ENCODE results near the gene GADD45GIP1.

The GADD45GIP1 gene

DNA sequence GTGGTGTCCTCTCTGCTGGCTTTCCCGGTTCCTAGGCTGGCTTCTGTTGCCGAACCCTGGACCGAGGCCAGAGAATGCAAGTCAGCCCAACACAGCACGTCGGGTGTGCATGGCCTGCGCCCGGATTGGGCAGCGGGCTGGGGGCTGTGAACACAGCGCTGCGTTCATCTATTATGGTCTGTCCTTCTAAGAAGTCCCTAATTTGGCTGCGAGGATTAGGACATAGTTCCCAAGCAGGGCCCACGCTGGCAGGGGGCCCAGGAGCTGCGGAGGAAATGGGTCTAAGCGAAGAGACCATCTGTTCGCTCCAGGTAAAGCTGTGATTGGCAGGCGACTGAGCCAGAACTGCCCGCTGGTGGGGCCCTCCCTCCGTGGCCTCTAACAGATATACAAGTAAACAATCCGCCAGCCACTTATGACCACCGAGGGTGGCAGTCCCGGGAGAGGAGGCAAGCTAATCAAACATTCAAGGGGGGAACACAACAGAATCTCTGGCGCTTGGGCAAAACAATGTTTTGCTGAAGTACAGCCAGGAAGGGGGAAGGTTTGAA lies 43.9 kb downstream of the GADD45GIP1 start:
- no peaks in the 10 kb centered on the region for H3K79me2 ChIP-seq (ENCODE audit: insufficient read depth, low read length)
- no peak overlapping the region for H2AFZ ChIP-seq (ENCODE audit: low read length)
- H3K9me3 ChIP-seq (ENCODE audit: low read length) = no peaks in the 10 kb centered on the region
- no peak overlapping the region for H3K9ac ChIP-seq (ENCODE audit: low read length)
- H3K9me2 ChIP-seq (ENCODE audit: low read depth, low read length) = no peaks in the 10 kb centered on the region
- no peaks in the 10 kb centered on the region for H3K36me3 ChIP-seq (ENCODE audit: insufficient read depth, low read length)
- peaks cover 18% of the 10 kb centered on the region for H3K4me1 ChIP-seq (ENCODE audit: insufficient read depth, low read length, severe bottlenecking)
- no peaks in the 10 kb centered on the region for H4K20me1 ChIP-seq (ENCODE audit: insufficient read depth, low read length)
- H3K4me2 ChIP-seq (ENCODE audit: low read length) = no peak overlapping the region
- H3F3A ChIP-seq (ENCODE audit: insufficient read depth, low read length) = no peaks in the 10 kb centered on the region
- TF ChIP-seq EZH2 (IDR thresholded peaks at IDR 0.05; ENCODE audit: borderline replicate concordance, low read length) = no peak
- TF ChIP-seq, protein P1, sequence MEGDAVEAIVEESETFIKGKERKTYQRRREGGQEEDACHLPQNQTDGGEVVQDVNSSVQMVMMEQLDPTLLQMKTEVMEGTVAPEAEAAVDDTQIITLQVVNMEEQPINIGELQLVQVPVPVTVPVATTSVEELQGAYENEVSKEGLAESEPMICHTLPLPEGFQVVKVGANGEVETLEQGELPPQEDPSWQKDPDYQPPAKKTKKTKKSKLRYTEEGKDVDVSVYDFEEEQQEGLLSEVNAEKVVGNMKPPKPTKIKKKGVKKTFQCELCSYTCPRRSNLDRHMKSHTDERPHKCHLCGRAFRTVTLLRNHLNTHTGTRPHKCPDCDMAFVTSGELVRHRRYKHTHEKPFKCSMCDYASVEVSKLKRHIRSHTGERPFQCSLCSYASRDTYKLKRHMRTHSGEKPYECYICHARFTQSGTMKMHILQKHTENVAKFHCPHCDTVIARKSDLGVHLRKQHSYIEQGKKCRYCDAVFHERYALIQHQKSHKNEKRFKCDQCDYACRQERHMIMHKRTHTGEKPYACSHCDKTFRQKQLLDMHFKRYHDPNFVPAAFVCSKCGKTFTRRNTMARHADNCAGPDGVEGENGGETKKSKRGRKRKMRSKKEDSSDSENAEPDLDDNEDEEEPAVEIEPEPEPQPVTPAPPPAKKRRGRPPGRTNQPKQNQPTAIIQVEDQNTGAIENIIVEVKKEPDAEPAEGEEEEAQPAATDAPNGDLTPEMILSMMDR (IDR thresholded peaks at IDR 0.05; ENCODE audit: low read length) = no peak
- H3K27me3 ChIP-seq (ENCODE audit: insufficient read depth, low read length) = no peaks in the 10 kb centered on the region
- no peak overlapping the region for H3K4me3 ChIP-seq (ENCODE audit: low read depth, low read length, poor library complexity, severe bottlenecking)
- no peak overlapping the region for H3K27ac ChIP-seq (ENCODE audit: low read depth, low read length, poor library complexity, severe bottlenecking)

DNA sequence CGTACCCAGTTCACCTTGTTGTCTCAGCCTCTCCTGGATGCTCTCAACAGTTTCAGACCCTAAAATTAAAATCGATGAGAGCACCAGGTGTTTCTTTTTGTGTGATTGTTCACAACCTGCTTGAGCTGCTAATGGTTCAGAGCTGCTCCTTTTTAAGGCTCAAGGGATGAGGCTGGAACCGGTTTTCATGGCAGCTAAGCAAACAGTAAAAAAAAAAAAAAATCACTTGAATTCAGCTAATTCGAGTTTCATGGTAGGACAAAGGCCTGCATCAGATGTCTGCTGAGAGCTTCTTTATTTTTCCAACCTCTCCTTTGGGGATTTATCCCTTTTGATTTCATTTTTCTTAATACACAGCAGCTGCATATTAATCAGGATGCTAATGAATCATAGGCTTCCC lies 44.5 kb downstream of the GADD45GIP1 start:
- no peaks in the 10 kb centered on the region for H3K79me2 ChIP-seq (ENCODE audit: insufficient read depth, low read length)
- no peaks in the 10 kb centered on the region for H4K20me1 ChIP-seq (ENCODE audit: insufficient read depth, low read length)
- H2AFZ ChIP-seq (ENCODE audit: low read length) = no peak overlapping the region
- no peaks in the 10 kb centered on the region for H3K9me2 ChIP-seq (ENCODE audit: low read depth, low read length)
- no peaks in the 10 kb centered on the region for H3K36me3 ChIP-seq (ENCODE audit: insufficient read depth, low read length)
- no peak overlapping the region for H3K27ac ChIP-seq (ENCODE audit: low read depth, low read length, poor library complexity, severe bottlenecking)
- no peaks in the 10 kb centered on the region for H3K9me3 ChIP-seq (ENCODE audit: low read length)
- no peak overlapping the region for H3K9ac ChIP-seq (ENCODE audit: low read length)
- H3K4me2 ChIP-seq (ENCODE audit: low read length) = no peak overlapping the region
- no peaks in the 10 kb centered on the region for H3F3A ChIP-seq (ENCODE audit: insufficient read depth, low read length)
- no peaks in the 10 kb centered on the region for H3K27me3 ChIP-seq (ENCODE audit: insufficient read depth, low read length)
- peaks cover 18% of the 10 kb centered on the region for H3K4me1 ChIP-seq (ENCODE audit: insufficient read depth, low read length, severe bottlenecking)
- no peak for TF ChIP-seq EZH2 (IDR thresholded peaks at IDR 0.05; ENCODE audit: borderline replicate concordance, low read length)
- TF ChIP-seq, protein P1 (IDR thresholded peaks at IDR 0.05; ENCODE audit: low read length) = no peak
- H3K4me3 ChIP-seq (ENCODE audit: low read depth, low read length, poor library complexity, severe bottlenecking) = no peak overlapping the region

DNA sequence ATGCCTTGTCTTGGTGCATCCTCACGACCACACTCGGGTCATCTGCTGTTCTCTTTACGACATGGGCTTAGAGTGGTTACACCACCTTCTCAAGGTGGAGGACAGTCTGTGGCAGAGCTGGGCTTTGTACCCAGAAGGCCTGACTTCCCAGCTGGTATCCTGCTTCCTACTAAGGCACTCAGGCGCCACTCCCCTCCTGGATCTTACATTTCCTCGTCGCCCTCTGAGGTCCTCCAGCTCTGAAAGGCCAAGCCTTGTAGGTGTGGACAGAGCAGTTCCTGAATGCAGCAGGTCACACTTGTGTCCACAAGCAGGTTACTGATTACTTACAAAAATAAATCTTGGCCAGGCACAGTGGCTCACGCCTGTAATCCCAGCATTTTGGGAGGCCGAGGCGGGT lies 49.9 kb downstream of the GADD45GIP1 start:
- TF ChIP-seq, protein P1 (IDR thresholded peaks at IDR 0.05; ENCODE audit: low read length) = no peak
- TF ChIP-seq EZH2 (IDR thresholded peaks at IDR 0.05; ENCODE audit: borderline replicate concordance, low read length) = no peak
- H3K79me2 ChIP-seq (ENCODE audit: insufficient read depth, low read length) = no peaks in the 10 kb centered on the region
- H3K9me3 ChIP-seq (ENCODE audit: low read length) = no peaks in the 10 kb centered on the region
- H3K4me1 ChIP-seq (ENCODE audit: insufficient read depth, low read length, severe bottlenecking) = no peaks in the 10 kb centered on the region
- H3K4me3 ChIP-seq (ENCODE audit: low read depth, low read length, poor library complexity, severe bottlenecking) = no peak overlapping the region
- no peaks in the 10 kb centered on the region for H3F3A ChIP-seq (ENCODE audit: insufficient read depth, low read length)
- H3K9me2 ChIP-seq (ENCODE audit: low read depth, low read length) = no peaks in the 10 kb centered on the region
- no peaks in the 10 kb centered on the region for H3K36me3 ChIP-seq (ENCODE audit: insufficient read depth, low read length)
- H4K20me1 ChIP-seq (ENCODE audit: insufficient read depth, low read length) = no peaks in the 10 kb centered on the region
- no peak overlapping the region for H3K27ac ChIP-seq (ENCODE audit: low read depth, low read length, poor library complexity, severe bottlenecking)
- H3K27me3 ChIP-seq (ENCODE audit: insufficient read depth, low read length) = no peaks in the 10 kb centered on the region
- H3K9ac ChIP-seq (ENCODE audit: low read length) = no peak overlapping the region
- H2AFZ ChIP-seq (ENCODE audit: low read length) = no peak overlapping the region
- H3K4me2 ChIP-seq (ENCODE audit: low read length) = no peak overlapping the region
